HG02571 (cell line): Measurements from ENCODE around the gene DHDH.
"Not testable (repeated sequence)": the region's sequence is repeated elsewhere in the genome, so short reads cannot be mapped to it uniquely, and the experiment has no call there.

ENCODE experiments used
- ATAC-seq: cut with Tn5 transposase; IDR thresholded peaks from one replicate; pipeline ENCODE4 v1.9.1; 2021; ENCODE audit warnings: mild to moderate bottlenecking, moderate library complexity; ENCODE audit not compliant: unreplicated experiment

Gene DHDH

DNA sequence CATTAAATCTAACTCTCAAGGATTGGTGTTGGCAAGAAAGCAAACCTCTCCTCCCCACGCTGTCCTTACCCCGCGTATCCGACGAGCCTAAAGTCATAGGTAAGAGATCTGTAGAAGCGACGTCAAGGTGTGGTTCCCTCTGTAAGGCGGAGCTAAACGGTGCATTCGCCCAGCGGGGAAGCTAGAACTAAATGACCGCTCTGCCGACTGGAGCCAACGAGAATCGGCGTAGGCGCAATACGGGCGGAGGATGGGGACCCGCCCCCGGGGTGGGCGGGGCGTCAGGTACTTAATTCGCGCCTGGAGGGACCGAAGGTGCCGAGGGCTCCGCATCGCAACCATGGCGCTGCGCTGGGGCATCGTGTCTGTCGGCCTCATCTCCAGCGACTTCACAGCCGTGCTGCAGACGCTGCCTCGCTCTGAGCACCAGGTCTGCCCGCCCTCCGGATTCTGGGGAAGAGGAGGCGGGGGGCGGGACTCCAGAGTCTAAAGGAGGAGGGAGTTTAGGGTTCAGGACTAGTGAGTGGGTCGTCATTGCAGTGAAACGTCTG, at the start of gene DHDH:
Gene DHDH, plus strand, starts transcription at position 318 of the 551 bp plus-strand sequence. Its CDS starts 23 bp downstream, at position 341.
- no peak for ATAC-seq

DNA sequence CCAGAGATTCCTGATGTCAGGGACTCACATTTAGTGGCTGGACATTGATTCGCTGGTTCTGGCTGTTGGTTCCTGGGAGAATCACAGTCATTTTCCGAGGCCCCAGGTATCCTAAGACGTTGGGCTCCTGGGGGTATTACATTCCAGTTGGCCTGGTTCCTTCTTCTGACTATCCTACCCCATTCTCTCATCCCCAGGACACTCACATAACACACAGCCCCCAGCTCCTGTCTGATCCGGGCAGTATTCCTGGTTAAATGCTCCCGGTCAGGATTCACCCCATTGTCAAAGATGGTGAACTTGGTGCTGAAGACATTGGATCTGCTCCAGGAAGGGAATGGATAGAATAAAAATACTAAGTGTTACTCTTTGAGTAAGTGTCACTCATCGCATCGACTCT, 49.8 kb upstream of the DHDH start:
- no peak for ATAC-seq

DNA sequence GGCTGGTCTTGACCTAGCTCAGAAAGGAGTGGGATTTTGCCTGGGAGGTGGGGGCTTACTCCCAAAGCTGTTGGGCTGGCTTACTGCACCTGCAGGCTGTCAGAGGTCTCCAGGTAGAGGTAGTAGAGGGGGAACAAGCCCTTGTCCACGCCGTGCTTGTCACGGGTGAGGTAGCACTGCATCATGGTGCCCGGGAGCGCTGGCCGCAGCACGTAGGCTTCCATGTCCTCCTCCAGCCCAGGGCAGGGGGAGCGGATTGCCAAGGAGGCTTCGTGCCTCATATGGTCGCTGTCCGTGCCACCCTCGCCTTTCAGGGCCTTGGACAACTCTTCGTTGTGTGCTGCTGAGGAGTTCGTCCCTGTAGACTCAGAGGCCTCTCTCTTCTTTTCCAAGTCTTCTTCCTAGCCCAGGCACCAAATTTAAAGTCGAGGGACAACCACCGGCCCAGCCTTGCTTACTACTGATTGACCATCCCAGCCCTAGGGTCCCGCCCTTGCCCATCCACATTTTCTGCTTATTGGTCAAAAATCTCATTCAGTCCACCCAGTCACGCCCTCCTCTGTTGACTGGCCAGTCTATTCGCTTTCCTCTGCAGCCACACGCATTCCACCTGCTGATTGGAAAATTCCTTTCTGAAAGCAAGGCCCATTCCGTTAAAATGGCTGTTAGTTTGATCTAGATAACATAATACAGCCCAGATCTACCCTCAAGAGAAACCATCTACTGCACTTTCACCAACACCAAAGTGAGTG, 45.5 kb upstream of the DHDH start:
- ATAC-seq, result no peak

DNA sequence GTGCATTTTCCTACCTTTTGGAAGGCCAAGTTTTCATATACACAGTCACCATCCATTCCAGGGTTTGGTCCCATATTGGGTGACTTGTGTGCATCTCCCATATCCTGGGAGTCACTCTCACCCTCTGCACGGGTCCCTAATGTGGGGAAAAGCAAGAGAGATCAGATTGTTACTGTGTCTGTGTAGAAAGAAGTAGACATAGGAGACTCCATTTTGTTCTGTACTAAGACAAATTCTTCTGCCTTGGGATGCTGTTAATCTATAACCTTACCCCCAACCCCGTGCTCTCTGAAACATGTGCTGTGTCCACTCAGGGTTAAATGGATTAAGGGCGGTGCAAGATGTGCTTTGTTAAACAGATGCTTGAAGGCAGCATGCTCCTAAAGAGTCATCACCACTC, 44.0 kb upstream of the DHDH start:
- ATAC-seq, result not testable (repeated sequence)

DNA sequence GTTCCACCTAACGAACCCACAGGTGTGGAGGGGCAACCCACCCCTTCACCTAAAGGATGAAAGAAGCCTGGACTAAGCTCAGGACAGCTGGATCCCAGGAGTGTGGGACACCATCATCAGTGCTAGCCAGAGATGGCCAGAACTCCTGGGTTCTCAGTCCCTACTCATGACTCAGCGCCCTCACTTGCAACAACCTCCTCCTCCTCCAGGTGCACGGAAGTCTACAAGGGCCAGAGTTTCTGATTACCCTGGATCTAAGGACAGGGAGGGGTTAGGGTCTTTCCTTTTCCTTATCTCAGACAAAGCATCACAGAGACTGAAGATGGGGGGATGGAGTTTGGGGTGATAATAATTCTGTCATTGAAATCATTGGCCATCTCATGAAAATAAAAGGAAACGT, 42.9 kb upstream of the DHDH start:
- ATAC-seq, result no peak

DNA sequence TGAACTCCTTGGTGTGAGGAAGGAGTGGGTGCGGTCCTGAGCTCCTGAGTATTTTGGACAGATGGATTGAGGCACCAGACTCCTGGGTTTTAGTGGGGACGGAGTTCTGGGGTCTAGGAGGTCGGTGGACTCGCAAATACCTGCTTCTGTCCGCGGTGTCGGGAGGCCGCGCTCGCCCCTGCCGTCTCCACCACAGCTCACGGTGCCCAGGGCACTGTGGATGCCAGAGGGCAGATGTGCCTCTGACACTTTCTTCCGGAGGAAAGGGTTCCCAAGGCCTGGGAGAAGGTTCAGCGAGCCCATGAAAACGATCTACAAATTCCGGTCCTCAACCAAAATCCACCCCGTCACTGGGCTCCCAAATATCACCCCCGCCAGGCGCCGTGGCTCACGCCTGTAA, 38.3 kb upstream of the DHDH start:
- ATAC-seq, result no peak

DNA sequence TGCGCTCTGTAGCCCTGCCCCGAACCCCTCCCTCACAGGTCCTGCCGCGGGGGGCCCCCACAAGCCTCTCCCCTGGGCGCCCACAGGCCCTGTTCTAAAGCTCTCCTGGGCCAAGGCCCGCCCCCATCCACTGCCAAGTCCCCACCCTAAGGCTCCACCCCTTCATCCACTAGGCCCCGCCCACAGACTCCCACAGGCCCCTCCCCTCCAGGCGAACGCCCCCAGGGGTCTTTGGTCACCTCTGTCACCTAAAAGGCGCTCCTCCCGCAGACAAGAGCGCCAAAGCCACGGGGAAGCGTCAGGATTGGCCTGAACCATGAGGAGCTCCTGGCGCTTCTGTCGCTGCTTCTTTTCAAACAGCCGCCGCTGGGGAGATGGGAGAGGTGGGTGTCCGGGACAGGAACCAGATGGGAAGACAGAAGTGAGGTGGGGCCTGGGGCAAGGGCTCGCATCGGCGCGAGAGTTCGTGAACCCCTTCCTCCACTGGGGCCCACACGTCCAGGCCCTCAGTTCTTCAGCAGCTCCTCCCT, 37.2 kb upstream of the DHDH start:
- ATAC-seq, result no peak

DNA sequence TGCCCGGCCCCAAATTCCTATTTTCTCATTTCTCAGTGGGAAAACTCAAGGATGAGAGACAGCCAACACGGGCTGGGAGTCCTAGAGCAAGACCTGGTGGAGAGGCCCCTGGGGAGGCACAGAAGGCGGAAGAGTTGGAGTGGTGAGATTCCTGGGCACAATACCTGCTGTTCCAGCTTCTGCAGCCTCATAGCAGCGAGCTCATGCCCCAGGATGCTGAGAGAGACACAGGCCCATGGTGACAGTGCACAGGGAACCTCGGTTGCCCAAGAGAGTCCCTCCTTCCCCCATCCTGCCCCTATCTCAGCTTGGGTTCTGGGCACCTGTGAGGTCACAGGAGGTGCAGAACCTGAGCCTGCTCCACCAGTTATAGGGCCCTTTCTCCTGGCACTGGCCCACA, 36.3 kb upstream of the DHDH start:
- ATAC-seq, result no peak

DNA sequence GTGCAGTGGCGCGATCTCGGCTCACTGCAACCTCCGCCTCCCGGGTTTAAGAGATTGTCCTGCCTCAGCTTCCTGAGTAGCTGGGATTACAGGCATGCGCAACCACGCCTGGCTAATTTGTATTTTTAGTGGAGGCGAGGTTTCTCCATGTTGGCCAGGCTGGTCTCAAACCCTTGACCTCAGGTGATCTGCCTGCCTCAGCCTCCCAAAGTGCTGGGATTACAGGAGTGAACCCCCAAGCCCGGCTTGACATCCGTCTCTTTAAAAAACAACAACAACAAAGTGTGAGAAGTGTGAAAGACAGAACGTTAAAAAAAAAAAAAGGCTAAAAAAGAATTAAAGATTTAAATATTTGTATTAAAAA, 34.1 kb upstream of the DHDH start:
- ATAC-seq, result not testable (repeated sequence)

DNA sequence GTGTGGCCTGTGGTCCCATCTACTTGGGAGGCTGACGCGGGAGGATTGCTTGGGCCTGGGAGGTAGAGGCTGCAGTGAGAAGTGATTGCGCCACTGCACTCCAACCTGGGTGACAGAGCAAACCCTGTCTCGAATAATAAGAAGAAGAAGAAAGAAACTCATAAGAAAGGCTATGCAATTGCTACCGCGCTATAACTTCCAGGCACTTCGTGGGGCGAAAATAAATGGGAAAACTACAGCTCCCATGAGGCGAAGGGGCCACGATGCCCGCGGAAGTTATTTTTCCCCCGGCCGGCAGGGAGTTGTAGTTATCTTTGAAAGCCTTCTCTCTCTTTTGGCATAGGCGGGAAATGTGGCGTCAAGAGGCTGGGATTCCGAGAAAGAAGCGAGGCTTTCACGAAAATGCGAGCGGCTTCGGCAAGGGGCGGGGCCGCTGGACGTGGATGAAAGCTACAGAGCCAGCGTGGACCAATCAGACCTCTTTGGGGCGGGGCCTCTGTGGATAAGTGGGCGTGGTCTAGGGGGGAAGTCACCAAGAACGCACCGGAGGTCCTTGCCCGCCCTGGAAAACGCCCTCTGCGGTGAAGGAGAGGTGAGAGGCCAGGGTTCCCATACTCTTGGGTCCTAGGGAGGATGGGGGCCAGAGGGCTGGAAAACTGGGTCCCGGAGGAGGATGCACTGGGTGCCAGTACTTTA, 33.6 kb upstream of the DHDH start, which contains the start of gene NUCB1:
Gene NUCB1, plus strand, starts transcription at position 532 of the 696 bp plus-strand sequence. CDS start 485 bp downstream, outside the sequence.
- ATAC-seq, result peak; percentile 90

DNA sequence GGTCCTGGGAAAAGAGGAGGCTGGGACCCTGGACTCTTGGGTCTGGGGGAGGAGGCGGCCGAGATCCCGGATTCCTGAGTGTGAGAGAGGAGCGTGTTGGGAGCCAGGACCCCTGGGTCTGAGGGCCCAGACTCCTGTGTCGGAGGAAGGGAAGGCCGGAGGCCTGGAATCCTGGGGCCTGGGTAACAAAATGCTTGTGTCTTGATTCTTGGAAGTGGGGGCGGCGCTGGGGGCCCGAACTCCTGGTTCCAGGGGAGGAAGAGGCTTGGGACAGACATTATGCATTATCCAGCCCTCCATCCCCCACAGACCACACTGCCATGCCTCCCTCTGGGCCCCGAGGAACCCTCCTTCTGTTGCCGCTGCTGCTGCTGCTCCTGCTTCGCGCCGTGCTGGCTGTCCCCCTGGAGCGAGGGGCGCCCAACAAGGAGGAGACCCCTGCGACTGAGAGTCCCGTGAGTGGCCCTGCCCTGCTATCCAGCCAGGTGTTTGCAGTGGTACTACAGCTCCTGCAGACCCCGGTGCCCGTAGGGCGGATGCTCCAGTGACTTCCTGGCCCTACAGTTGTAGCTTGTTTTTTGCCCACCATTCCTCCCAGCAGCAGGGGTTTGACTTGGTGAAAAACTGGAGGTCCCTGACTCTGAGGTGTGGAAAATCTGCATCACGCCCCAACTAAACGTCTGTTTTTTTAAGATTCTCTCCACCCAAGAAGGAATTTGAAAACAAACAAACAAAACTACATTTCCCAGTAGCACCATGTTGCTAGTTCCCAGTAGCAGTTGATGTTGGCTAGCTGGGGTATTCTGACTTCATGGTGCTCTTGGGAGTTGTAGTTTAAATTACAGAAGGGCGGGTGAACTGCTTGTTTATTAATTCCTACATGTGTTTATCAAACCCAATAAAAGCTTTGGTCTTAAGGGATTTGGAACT, 32.8 kb upstream of the DHDH start:
- ATAC-seq, result no peak

DNA sequence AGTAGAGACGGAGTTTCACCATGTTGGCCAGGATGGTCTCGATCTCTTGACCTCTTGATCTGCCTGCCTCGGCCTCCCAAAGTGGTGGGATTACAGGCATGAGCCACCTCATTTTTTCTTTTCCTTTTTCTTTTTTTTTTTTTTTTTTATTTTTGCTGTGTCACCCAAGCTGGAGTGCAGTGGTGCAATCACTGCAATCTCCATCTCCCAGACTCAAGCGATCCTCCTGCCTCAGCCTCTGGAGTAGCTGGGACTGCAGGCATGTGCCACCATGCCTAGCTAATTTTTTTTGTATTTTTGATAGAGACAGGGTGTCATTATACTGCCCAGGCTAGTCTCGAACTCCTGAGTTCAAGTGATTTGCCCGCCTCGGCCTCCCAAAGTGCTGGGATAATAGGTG, 31.2 kb upstream of the DHDH start:
- not testable (repeated sequence) for ATAC-seq

DNA sequence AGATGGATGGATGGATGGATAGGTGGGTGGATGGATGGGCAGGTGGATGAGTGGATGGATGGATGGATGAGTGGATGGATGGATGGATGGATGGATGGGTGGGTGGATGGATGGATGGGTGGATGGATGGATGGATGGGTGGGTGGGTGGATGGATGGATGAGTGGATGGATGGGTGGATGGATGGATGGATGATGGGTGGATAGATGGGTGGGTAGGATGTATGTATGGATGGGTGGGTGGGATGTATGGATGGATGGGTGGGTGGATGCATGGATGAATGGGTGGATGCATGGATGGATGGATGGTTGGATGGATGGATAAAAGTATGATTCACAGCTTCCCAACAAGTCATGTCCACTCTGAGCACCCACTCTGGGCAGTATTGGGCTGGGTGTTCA, 29.7 kb upstream of the DHDH start:
- ATAC-seq, result not testable (repeated sequence)

DNA sequence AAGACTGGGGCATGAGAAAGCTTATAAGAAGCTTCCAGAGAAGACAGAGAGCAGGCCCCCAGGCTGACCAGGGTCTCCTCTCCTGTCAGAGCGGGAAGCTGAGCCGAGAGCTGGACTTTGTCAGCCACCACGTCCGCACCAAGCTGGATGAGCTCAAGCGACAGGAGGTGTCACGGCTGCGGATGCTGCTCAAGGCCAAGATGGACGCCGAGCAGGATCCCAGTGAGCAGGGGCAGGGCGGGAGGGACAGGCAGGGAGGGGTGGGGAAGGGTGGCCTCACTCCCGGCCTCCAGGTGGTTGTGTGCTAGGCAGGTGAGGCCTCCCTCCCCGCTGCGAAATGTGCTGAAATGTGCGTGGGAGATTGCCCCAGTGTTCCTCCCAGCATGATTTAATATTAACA, 27.8 kb upstream of the DHDH start:
- ATAC-seq, result no peak

DNA sequence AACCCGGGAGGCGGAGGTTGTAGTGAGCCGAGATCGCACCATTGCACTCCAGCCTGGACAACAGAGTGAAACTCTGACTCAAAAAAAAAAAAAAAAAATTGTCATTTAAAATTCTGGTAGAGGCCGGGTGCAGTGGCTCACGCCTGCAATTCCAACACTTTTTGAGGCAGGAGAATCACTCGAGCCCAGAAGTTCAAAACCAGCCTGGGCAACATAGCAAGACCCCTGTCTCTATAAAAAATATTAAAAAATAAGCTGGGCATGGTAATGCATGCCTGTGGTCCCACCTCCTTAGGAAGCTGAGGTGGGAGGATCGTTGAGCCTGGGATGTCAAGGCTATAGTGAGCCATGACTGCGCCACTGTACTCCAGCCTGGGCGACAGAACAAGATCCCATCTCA, 27.2 kb upstream of the DHDH start:
- ATAC-seq, result no peak

DNA sequence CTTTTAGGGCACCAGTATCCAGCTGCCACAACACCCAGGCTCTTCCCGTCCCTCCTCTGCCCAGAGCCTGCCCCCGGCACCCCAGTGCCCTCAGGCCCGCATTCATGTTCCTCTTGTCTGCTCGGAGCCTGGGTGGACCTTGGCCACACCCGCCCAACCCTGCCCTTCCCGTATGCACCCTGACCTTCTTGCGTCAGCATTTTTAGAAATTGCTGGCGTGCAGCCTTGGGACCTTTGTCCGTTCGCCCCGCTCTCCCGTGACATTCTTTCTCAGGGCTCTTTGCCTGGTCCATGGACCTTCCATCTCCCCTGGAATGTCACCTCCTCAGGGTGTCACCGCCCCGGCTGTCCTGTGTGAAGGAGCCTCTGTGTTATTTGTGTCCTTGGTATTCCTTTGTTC, 25.8 kb upstream of the DHDH start:
- no peak for ATAC-seq

DNA sequence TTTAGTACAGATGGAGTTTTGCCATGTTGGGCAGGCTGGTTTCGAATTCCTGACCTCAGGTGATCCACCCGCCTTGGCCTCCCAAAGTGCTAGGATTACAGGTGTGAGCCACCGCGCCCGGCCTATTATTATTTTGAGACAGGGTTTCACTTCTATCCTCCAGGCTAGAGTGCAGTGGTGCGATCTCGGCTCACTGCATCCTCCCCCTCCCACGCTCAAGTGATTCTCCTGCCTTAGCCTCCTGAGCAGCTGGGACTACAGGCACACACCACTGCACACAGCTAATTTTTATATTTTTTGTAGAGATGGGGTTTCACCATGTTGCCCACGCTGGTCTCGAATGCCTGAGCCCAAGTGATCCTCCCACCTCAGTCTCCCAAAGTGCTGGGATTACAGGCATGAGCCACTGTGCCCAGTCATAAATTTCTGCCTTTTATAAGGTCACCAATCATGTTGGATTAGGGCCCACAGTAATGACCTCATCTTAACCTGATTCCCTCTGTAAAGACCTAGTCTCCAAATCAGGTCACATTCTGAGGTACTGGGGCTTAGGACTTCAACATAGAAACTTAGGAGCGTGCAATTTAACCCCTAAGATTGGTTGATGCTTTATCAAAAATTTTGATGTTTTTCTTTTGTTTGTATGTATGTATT, 23.9 kb upstream of the DHDH start:
- not testable (repeated sequence) for ATAC-seq

DNA sequence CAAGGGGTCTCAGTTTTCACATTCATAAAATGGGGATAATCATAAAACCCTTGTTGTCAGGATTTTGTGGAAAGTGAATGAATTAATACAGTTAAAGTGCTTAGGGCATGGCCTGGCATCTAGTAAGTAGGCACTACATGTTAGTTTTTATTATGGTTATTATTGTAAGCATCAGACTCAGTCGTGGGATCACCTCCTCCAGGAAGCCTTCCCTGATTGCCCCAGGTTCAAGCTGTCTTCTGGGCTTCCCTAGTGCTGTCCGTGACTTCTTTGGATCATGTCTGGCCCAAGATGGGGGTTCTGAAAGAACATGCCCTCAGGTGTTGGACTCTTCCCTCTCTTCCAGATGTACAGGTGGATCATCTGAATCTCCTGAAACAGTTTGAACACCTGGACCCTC, 22.7 kb upstream of the DHDH start:
- no peak for ATAC-seq

DNA sequence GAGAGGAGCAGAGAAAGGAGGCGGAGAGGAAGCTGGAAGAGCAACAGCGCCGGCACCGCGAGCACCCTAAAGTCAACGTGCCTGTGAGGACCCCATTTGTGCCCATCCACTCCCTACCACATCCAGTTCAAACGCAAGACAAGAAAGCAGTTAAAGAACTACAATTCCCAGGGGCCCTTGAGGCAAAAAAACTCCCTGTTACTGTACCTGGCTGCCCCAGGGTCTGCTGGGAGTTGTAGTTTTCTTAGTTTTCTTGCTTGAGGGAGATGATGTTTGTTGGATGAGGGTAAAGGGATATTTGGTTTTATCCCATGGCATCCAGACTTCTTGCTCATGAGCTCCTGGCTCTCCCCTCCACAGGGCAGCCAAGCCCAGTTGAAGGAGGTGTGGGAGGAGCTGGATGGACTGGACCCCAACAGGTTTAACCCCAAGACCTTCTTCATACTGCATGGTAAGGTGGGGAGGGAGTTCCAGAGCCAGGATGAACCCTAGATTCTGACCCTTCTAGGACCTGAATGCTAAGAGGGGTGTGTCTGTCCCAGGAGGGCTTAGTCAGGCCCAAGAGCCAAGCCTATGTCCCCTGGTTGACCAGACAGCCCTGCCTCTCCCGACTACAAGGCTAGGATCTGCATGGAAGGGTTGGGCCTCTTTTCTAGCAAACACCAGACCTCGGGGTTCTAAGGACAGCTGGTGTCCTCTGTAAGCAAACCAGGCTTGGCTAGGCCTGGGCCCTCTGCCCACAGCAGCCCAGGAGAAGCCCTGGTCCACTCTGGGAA, 20.2 kb upstream of the DHDH start:
- ATAC-seq, result no peak

DNA sequence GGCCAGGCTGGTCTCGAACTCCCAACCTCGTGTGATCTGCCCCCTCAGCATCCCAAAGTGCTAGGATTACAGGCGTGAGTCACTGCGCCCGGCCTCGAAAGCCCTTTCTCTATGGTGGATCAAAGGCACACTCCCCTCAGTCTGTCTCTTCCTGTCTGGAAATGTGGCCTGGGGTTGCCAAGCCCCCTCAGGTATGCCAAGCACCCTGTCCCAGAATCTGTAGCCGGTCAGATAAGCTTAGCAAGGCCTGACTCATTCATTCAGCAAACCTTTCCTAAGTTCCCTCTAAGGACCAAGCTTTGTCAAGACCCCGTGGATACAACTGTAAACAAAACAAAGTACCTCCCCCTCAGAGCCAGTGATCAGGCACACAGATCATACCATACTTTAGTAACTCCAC, 19.3 kb upstream of the DHDH start:
- ATAC-seq, result no peak
